Measurements from ENCODE around the gene FGFR2.
A peak's percentile ranks its signal among the peaks of the same experiment; 100 is the strongest.

FGFR2 gene

GRCh38 chr10:121597504-121598262 is 561 bp downstream of the FGFR2 start:
- H3K27me3 ChIP-seq (ENCODE audit: control insufficient read depth in 2 of 2, insufficient read depth in 2 of 2, low read length in 2 of 2), result peaks cover 0 to 2% of the 10 kb centered on the region in 2 donors
- H3K27ac ChIP-seq (ENCODE audit: low read depth in 2 of 2, low read length in 2 of 2), result peak overlapping the region; percentile 64 to 68
- H3K9ac ChIP-seq (ENCODE audit: low read depth in 1 of 2, low read length in 2 of 2), result peak overlapping the region; percentile 63 to 72
- no peaks in the 10 kb centered on the region for H3K9me3 ChIP-seq (ENCODE audit: control insufficient read depth in 2 of 2, low read length in 2 of 2)
- H3K36me3 ChIP-seq (ENCODE audit: control insufficient read depth in 2 of 2, insufficient read depth in 2 of 2, low read length in 2 of 2), result peaks cover 4 to 11% of the 10 kb centered on the region in 2 donors
- peaks cover 3 to 6% of the 10 kb centered on the region in 2 donors for H3K4me1 ChIP-seq (ENCODE audit: control insufficient read depth in 2 of 2, insufficient read depth in 2 of 2, low read length in 2 of 2)
- peak overlapping the region; percentile 69 to 80 for H3K4me3 ChIP-seq (ENCODE audit: low read length in 2 of 2)

GRCh38 chr10:121596689-121597503 is 1.3 kb downstream of the FGFR2 start:
- Histone ChIP-seq H3K36me3 (ENCODE audit: control insufficient read depth in 2 of 2, insufficient read depth in 2 of 2, low read length in 2 of 2) (peaks cover 4 to 11% of the 10 kb centered on the region in 2 donors), H3K4me3 (ENCODE audit: low read length in 2 of 2) (peak overlapping the region; percentile 69 to 80), H3K9me3 (ENCODE audit: control insufficient read depth in 2 of 2, low read length in 2 of 2) (no peaks in the 10 kb centered on the region), H3K9ac (ENCODE audit: low read depth in 1 of 2, low read length in 2 of 2) (peak overlapping the region; percentile 56 to 72), H3K27me3 (ENCODE audit: control insufficient read depth in 2 of 2, insufficient read depth in 2 of 2, low read length in 2 of 2) (peaks cover 0 to 2% of the 10 kb centered on the region in 2 donors), H3K27ac (ENCODE audit: low read depth in 2 of 2, low read length in 2 of 2) (peak overlapping the region; percentile 64 to 68), H3K4me1 (ENCODE audit: control insufficient read depth in 2 of 2, insufficient read depth in 2 of 2, low read length in 2 of 2) (peaks cover 3 to 6% of the 10 kb centered on the region in 2 donors)

- no peaks in the 10 kb centered on the region for H3K9me3 ChIP-seq (ENCODE audit: control insufficient read depth in 2 of 2, low read length in 2 of 2)
- peak overlapping the region in 1 of 2 donors; percentile 27 for H3K27ac ChIP-seq (ENCODE audit: low read depth in 2 of 2, low read length in 2 of 2)
- peaks cover 3 to 6% of the 10 kb centered on the region in 2 donors for H3K4me1 ChIP-seq (ENCODE audit: control insufficient read depth in 2 of 2, insufficient read depth in 2 of 2, low read length in 2 of 2)
- peak overlapping the region; percentile 69 to 80 for H3K4me3 ChIP-seq (ENCODE audit: low read length in 2 of 2)
- H3K9ac ChIP-seq (ENCODE audit: low read depth in 1 of 2, low read length in 2 of 2), result peak overlapping the region; percentile 56 to 72
- peaks cover 4 to 11% of the 10 kb centered on the region in 2 donors for H3K36me3 ChIP-seq (ENCODE audit: control insufficient read depth in 2 of 2, insufficient read depth in 2 of 2, low read length in 2 of 2)
- H3K27me3 ChIP-seq (ENCODE audit: control insufficient read depth in 2 of 2, insufficient read depth in 2 of 2, low read length in 2 of 2), result peaks cover 0 to 2% of the 10 kb centered on the region in 2 donors
Measured at GRCh38 chr10:121595806-121596688, 2.2 kb downstream of the FGFR2 start.

GRCh38 chr10:121595351-121595805 is 2.9 kb downstream of the FGFR2 start:
- Histone ChIP-seq H3K4me1 (ENCODE audit: control insufficient read depth in 2 of 2, insufficient read depth in 2 of 2, low read length in 2 of 2) (peaks cover 3 to 6% of the 10 kb centered on the region in 2 donors), H3K9ac (ENCODE audit: low read depth in 1 of 2, low read length in 2 of 2) (no peak overlapping the region), H3K9me3 (ENCODE audit: control insufficient read depth in 2 of 2, low read length in 2 of 2) (no peaks in the 10 kb centered on the region), H3K27ac (ENCODE audit: low read depth in 2 of 2, low read length in 2 of 2) (no peak overlapping the region), H3K36me3 (ENCODE audit: control insufficient read depth in 2 of 2, insufficient read depth in 2 of 2, low read length in 2 of 2) (peaks cover 4 to 11% of the 10 kb centered on the region in 2 donors), H3K27me3 (ENCODE audit: control insufficient read depth in 2 of 2, insufficient read depth in 2 of 2, low read length in 2 of 2) (peaks cover 0 to 2% of the 10 kb centered on the region in 2 donors), H3K4me3 (ENCODE audit: low read length in 2 of 2) (peak overlapping the region in 1 of 2 donors; percentile 4)

- Histone ChIP-seq H3K36me3 (ENCODE audit: control insufficient read depth in 2 of 2, insufficient read depth in 2 of 2, low read length in 2 of 2) (peaks cover 4 to 11% of the 10 kb centered on the region in 2 donors), H3K9me3 (ENCODE audit: control insufficient read depth in 2 of 2, low read length in 2 of 2) (no peaks in the 10 kb centered on the region), H3K27ac (ENCODE audit: low read depth in 2 of 2, low read length in 2 of 2) (no peak overlapping the region), H3K27me3 (ENCODE audit: control insufficient read depth in 2 of 2, insufficient read depth in 2 of 2, low read length in 2 of 2) (peaks cover 0 to 2% of the 10 kb centered on the region in 2 donors), H3K9ac (ENCODE audit: low read depth in 1 of 2, low read length in 2 of 2) (no peak overlapping the region), H3K4me3 (ENCODE audit: low read length in 2 of 2) (no peak overlapping the region), H3K4me1 (ENCODE audit: control insufficient read depth in 2 of 2, insufficient read depth in 2 of 2, low read length in 2 of 2) (peaks cover 3 to 6% of the 10 kb centered on the region in 2 donors)
Measured at GRCh38 chr10:121594623-121595350, 3.5 kb downstream of the FGFR2 start.

- peaks cover 0 to 2% of the 10 kb centered on the region in 2 donors for H3K27me3 ChIP-seq (ENCODE audit: control insufficient read depth in 2 of 2, insufficient read depth in 2 of 2, low read length in 2 of 2)
- no peak overlapping the region for H3K4me3 ChIP-seq (ENCODE audit: low read length in 2 of 2)
- H3K9me3 ChIP-seq (ENCODE audit: control insufficient read depth in 2 of 2, low read length in 2 of 2), result no peaks in the 10 kb centered on the region
- no peak overlapping the region for H3K27ac ChIP-seq (ENCODE audit: low read depth in 2 of 2, low read length in 2 of 2)
- H3K4me1 ChIP-seq (ENCODE audit: control insufficient read depth in 2 of 2, insufficient read depth in 2 of 2, low read length in 2 of 2), result peaks cover 3 to 6% of the 10 kb centered on the region in 2 donors
- no peak overlapping the region for H3K9ac ChIP-seq (ENCODE audit: low read depth in 1 of 2, low read length in 2 of 2)
- H3K36me3 ChIP-seq (ENCODE audit: control insufficient read depth in 2 of 2, insufficient read depth in 2 of 2, low read length in 2 of 2), result peaks cover 4 to 11% of the 10 kb centered on the region in 2 donors
Measured at GRCh38 chr10:121594076-121594475, 4.2 kb downstream of the FGFR2 start.

GRCh38 chr10:121593281-121594075 is 4.8 kb downstream of the FGFR2 start:
- no peak overlapping the region for H3K4me3 ChIP-seq (ENCODE audit: low read length in 2 of 2)
- H3K27me3 ChIP-seq (ENCODE audit: control insufficient read depth in 2 of 2, insufficient read depth in 2 of 2, low read length in 2 of 2), result peaks cover 0 to 2% of the 10 kb centered on the region in 2 donors
- no peaks in the 10 kb centered on the region for H3K9me3 ChIP-seq (ENCODE audit: control insufficient read depth in 2 of 2, low read length in 2 of 2)
- peaks cover 4 to 11% of the 10 kb centered on the region in 2 donors for H3K36me3 ChIP-seq (ENCODE audit: control insufficient read depth in 2 of 2, insufficient read depth in 2 of 2, low read length in 2 of 2)
- no peak overlapping the region for H3K9ac ChIP-seq (ENCODE audit: low read depth in 1 of 2, low read length in 2 of 2)
- H3K27ac ChIP-seq (ENCODE audit: low read depth in 2 of 2, low read length in 2 of 2), result no peak overlapping the region
- peaks cover 3 to 6% of the 10 kb centered on the region in 2 donors for H3K4me1 ChIP-seq (ENCODE audit: control insufficient read depth in 2 of 2, insufficient read depth in 2 of 2, low read length in 2 of 2)

GRCh38 chr10:121592155-121592890 is 5.9 kb downstream of the FGFR2 start:
- Histone ChIP-seq H3K9me3 (ENCODE audit: control insufficient read depth in 2 of 2, low read length in 2 of 2) (no peaks in the 10 kb centered on the region), H3K27me3 (ENCODE audit: control insufficient read depth in 2 of 2, insufficient read depth in 2 of 2, low read length in 2 of 2) (peaks cover 0 to 2% of the 10 kb centered on the region in 2 donors), H3K4me3 (ENCODE audit: low read length in 2 of 2) (no peak overlapping the region), H3K27ac (ENCODE audit: low read depth in 2 of 2, low read length in 2 of 2) (no peak overlapping the region), H3K9ac (ENCODE audit: low read depth in 1 of 2, low read length in 2 of 2) (no peak overlapping the region), H3K36me3 (ENCODE audit: control insufficient read depth in 2 of 2, insufficient read depth in 2 of 2, low read length in 2 of 2) (peaks cover 4 to 11% of the 10 kb centered on the region in 2 donors), H3K4me1 (ENCODE audit: control insufficient read depth in 2 of 2, insufficient read depth in 2 of 2, low read length in 2 of 2) (peaks cover 3 to 6% of the 10 kb centered on the region in 2 donors)
